Measurements from ENCODE around the gene RALGPS1.

Gene RALGPS1

GRCh38 chr9:127004946-127005769 is 90.6 kb downstream of the RALGPS1 start:
- in situ Hi-C loops (cut with MboI; ENCODE audit: low sequenced_read_pairs, unreplicated experiment), result no loop called here
- TF ChIP-seq, protein P1, sequence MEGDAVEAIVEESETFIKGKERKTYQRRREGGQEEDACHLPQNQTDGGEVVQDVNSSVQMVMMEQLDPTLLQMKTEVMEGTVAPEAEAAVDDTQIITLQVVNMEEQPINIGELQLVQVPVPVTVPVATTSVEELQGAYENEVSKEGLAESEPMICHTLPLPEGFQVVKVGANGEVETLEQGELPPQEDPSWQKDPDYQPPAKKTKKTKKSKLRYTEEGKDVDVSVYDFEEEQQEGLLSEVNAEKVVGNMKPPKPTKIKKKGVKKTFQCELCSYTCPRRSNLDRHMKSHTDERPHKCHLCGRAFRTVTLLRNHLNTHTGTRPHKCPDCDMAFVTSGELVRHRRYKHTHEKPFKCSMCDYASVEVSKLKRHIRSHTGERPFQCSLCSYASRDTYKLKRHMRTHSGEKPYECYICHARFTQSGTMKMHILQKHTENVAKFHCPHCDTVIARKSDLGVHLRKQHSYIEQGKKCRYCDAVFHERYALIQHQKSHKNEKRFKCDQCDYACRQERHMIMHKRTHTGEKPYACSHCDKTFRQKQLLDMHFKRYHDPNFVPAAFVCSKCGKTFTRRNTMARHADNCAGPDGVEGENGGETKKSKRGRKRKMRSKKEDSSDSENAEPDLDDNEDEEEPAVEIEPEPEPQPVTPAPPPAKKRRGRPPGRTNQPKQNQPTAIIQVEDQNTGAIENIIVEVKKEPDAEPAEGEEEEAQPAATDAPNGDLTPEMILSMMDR (IDR thresholded peaks at IDR 0.05; ENCODE audit: borderline replicate concordance, control extremely low read depth, extremely low read depth, insufficient read depth, missing control alignments), result no peak

DNA sequence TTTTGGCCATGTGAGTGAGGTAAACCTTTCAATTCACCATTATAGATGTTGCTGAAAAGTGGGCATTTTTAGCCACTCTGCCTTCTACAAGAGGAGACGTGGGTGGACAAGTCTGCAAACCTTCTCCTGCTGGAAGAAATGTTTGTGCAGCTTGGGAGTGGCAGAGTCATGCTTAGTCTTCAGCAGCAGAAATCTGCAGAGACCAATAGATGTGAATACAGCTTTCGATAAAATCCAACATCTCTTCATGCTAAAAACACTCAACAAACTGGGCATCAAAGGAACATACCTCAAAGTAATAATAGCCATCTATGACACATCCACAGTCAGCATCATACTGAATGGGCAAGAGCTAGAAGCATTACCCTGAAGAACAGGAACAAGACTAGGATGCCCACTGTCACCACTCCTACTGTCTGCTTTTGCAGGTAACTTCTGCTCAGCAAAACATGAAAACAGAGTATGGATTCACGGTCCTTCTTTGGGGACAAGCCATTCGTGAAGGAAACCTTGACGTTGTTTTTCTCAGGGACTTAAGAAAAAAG is 91.3 kb downstream of the RALGPS1 start:
- no peak for DNase-seq (ENCODE audit: low spot score)
- in situ Hi-C loops (cut with MboI; ENCODE audit: low sequenced_read_pairs, unreplicated experiment), result no loop called here
- TF ChIP-seq, protein P1 (IDR thresholded peaks at IDR 0.05; ENCODE audit: borderline replicate concordance, control extremely low read depth, extremely low read depth, insufficient read depth, missing control alignments), result no peak

More at GRCh38 chr9:127004946-127005769, 90.6 kb downstream of the RALGPS1 start:
- peak; percentile 79 for DNase-seq (ENCODE audit: low spot score)

GRCh38 chr9:127007638-127008037 is 93.1 kb downstream of the RALGPS1 start:
- DNase-seq (ENCODE audit: low spot score), result no peak
- in situ Hi-C loops (cut with MboI; ENCODE audit: low sequenced_read_pairs, unreplicated experiment), result no loop called here
- TF ChIP-seq, protein P1 (IDR thresholded peaks at IDR 0.05; ENCODE audit: borderline replicate concordance, control extremely low read depth, extremely low read depth, insufficient read depth, missing control alignments), result no peak

GRCh38 chr9:127008076-127008475 is 93.5 kb downstream of the RALGPS1 start:
- TF ChIP-seq, protein P1 (IDR thresholded peaks at IDR 0.05; ENCODE audit: borderline replicate concordance, control extremely low read depth, extremely low read depth, insufficient read depth, missing control alignments), result no peak
- in situ Hi-C loops (cut with MboI; ENCODE audit: low sequenced_read_pairs, unreplicated experiment), result no loop called here

DNA sequence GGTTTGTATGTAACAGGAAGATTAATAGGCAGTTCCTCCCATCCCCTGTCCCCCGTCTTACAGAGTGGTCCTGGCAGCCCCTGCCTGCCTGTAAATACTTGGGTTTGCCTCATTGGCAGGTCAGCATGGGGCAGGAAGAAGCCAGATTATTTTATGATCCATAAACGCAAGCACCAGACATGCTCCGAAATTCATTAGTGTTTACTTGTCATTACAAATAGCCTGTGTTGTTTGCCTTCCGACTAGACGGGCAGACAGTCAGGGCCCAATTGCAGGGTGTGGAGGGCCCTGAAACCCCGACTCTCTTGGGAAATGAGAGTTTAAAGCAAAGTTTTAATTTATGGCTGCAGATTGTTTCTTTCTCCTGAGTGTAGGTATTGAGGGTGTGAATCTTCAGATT is 97.2 kb downstream of the RALGPS1 start:
- TF ChIP-seq, protein P1 (IDR thresholded peaks at IDR 0.05; ENCODE audit: borderline replicate concordance, control extremely low read depth, extremely low read depth, insufficient read depth, missing control alignments), result no peak
- in situ Hi-C loops (cut with MboI; ENCODE audit: low sequenced_read_pairs, unreplicated experiment), result no loop called here
- DNase-seq (ENCODE audit: low spot score), result no peak

More at GRCh38 chr9:127008076-127008475, 93.5 kb downstream of the RALGPS1 start:
- no peak for DNase-seq (ENCODE audit: low spot score)

GRCh38 chr9:127012250-127012649 is 97.7 kb downstream of the RALGPS1 start:
- in situ Hi-C loops (cut with MboI; ENCODE audit: low sequenced_read_pairs, unreplicated experiment), result no loop called here
- no peak for DNase-seq (ENCODE audit: low spot score)
- TF ChIP-seq, protein P1 (IDR thresholded peaks at IDR 0.05; ENCODE audit: borderline replicate concordance, control extremely low read depth, extremely low read depth, insufficient read depth, missing control alignments), result no peak
